Progenitor cell of endocrine pancreas (in vitro differentiated cells): ENCODE measurements around the gene CAMKMT. TPM values are rescaled to one million over a fixed set of nuclear protein-coding genes. Genes with fewer than 3 reads are reported as not detected.

Experiments used
- DNase-seq: peaks from one replicate; pipeline ENCODE4 v3.0.0; 2021; ENCODE audit warnings: low spot score; ENCODE audit not compliant: unreplicated experiment
- H3K27ac Mint-ChIP-seq: 2 replicates; pipeline ENCODE4 v1.8.0; 2021; ENCODE audit warnings: mild to moderate bottlenecking, moderate library complexity, mixed read lengths
- H3K27me3 Mint-ChIP-seq: 2 replicates; pipeline ENCODE4 v1.8.0; 2021; ENCODE audit warnings: mixed read lengths
- H3K36me3 Mint-ChIP-seq: 2 replicates; pipeline ENCODE4 v1.8.0; 2022; ENCODE audit warnings: mixed read lengths; ENCODE audit not compliant: insufficient read depth
- H3K4me1 Mint-ChIP-seq: 2 replicates; pipeline ENCODE4 v1.8.0; 2021; ENCODE audit warnings: low read depth, mixed read lengths
- H3K4me3 Mint-ChIP-seq: 2 replicates; pipeline ENCODE4 v1.8.0; 2021; ENCODE audit warnings: low read depth, mild to moderate bottlenecking, moderate library complexity, mixed read lengths
- H3K9me3 Mint-ChIP-seq: 2 replicates; pipeline ENCODE4 v1.8.0; 2021; ENCODE audit warnings: low read depth, mixed read lengths
- total RNA-seq: library from RNA; stranded (reverse); gene quantifications from 2 replicates; pipeline ENCODE4 v1.2.1, GENCODE V29; 2021
- TF ChIP-seq, protein P1 (sequence below): fragments of 200-600 bp; sonication (generic); IDR thresholded peaks from one replicate; pipeline ENCODE4 v1.5.0; 2021; ENCODE audit warnings: antibody characterized with exemption, mild to moderate bottlenecking; ENCODE audit not compliant: unreplicated experiment

CAMKMT gene
- total RNA-seq, 1 donor from 2014 or later = 20.3 TPM

DNA sequence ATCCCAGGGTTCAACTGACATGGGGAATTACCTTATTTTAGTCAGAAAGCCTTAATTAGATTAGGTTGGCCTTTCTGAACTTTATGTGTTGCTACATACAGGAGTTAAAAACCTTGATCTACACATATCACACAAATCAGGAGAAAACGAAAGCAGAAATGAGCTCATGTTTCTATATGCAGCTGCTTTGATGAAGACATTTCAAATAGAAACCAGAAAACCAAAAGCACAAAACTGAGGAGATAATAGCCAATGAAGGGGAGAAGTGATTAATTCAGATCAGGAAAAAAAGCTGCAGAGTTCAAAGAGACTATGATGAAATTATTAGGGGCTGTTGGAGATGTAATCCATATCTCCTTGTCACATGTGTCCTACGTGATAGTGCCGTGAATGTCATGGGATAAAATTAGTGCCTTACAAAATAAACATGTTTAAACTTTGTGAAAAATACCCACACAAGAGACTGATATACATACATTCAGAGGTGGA, 255.0 kb downstream of the CAMKMT start:
- TF ChIP-seq, protein P1, sequence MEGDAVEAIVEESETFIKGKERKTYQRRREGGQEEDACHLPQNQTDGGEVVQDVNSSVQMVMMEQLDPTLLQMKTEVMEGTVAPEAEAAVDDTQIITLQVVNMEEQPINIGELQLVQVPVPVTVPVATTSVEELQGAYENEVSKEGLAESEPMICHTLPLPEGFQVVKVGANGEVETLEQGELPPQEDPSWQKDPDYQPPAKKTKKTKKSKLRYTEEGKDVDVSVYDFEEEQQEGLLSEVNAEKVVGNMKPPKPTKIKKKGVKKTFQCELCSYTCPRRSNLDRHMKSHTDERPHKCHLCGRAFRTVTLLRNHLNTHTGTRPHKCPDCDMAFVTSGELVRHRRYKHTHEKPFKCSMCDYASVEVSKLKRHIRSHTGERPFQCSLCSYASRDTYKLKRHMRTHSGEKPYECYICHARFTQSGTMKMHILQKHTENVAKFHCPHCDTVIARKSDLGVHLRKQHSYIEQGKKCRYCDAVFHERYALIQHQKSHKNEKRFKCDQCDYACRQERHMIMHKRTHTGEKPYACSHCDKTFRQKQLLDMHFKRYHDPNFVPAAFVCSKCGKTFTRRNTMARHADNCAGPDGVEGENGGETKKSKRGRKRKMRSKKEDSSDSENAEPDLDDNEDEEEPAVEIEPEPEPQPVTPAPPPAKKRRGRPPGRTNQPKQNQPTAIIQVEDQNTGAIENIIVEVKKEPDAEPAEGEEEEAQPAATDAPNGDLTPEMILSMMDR = no peak
- no peaks in the 10 kb centered on the region for H3K27me3 Mint-ChIP-seq
- no peak overlapping the region for H3K27ac Mint-ChIP-seq
- no peaks in the 10 kb centered on the region for H3K36me3 Mint-ChIP-seq
- H3K9me3 Mint-ChIP-seq = peaks cover 2% of the 10 kb centered on the region
- no peak overlapping the region for H3K4me3 Mint-ChIP-seq
- DNase-seq = no peak
- peaks cover 4% of the 10 kb centered on the region for H3K4me1 Mint-ChIP-seq

DNA sequence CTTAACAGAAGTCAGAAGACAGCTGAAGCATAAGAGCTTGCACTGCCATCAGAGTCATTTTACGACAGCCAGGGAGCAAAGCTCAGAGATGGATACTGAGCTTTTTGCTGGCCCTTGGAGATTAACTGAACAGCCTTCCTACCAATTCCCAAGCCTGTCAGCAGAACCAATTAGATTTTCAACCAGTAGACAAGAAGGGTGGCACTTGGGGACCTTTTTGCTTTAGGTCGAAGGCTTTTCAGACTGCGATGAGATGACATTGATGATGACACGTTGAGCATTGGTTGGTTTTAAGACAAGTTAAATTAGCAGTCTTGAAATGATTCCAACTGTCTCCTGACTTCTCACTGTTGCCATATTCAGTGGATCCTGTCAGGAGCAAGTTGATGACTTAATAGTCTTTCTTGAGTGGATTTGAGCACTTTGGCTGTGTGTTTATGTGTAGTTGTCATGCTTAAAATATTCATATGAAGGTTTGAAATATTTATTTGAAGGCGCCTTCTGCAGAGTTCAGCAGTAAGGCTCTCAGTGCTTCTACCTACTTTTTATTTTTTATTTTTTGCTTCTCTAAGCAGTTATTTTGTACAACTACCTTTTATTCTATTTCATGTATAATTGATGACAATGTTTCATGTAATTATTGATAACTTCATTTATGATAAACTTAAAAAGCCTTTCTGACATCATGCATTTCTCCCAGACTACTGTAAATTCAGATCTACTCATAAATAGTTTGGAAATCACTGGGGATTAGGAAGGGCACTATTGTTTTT, 256.7 kb downstream of the CAMKMT start:
- Mint-ChIP-seq H3K36me3 (no peaks in the 10 kb centered on the region), H3K9me3 (peaks cover 4% of the 10 kb centered on the region), H3K27ac (no peak overlapping the region), H3K27me3 (no peaks in the 10 kb centered on the region), H3K4me1 (peaks cover 5% of the 10 kb centered on the region), H3K4me3 (no peak overlapping the region)
- DNase-seq = no peak
- TF ChIP-seq, protein P1 = no peak

DNA sequence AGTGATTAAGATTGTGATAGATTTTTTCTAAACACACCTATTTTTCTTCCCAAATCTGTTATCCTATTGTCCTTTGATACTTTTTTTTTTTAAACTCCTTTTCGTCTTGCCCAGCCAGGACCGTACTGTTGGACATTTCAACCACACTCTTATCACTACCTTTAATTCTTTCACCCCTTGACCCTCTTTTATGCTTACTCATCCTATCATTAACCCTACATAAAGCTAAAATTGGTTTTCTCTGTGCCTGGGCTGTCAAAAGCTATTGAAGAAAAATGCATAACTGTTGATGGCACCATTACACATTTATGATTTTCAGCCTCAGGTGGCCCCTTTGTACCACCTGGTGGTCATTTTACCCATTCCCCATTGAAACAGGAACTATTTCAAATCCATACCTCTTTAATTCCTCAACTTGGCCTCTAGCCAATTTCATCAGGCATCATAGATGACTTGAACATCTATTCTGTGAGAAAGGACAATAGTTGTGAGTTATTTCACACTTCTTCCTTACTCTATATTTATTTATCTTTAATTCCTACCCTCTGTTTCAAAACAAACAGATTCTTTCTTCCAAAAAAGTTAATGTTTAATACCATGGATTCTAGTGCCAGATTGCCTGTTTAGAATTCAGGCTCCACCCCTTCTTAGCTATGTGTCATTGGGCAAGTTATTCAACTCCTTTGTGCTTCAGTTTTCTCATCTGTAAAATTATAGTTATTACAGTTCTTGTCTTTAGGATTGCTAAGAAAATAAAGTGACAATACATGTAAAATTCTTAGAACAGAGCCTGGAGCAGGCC, 258.6 kb downstream of the CAMKMT start:
- peaks cover 4% of the 10 kb centered on the region for H3K9me3 Mint-ChIP-seq
- H3K4me1 Mint-ChIP-seq = peaks cover 5% of the 10 kb centered on the region
- no peaks in the 10 kb centered on the region for H3K36me3 Mint-ChIP-seq

DNA sequence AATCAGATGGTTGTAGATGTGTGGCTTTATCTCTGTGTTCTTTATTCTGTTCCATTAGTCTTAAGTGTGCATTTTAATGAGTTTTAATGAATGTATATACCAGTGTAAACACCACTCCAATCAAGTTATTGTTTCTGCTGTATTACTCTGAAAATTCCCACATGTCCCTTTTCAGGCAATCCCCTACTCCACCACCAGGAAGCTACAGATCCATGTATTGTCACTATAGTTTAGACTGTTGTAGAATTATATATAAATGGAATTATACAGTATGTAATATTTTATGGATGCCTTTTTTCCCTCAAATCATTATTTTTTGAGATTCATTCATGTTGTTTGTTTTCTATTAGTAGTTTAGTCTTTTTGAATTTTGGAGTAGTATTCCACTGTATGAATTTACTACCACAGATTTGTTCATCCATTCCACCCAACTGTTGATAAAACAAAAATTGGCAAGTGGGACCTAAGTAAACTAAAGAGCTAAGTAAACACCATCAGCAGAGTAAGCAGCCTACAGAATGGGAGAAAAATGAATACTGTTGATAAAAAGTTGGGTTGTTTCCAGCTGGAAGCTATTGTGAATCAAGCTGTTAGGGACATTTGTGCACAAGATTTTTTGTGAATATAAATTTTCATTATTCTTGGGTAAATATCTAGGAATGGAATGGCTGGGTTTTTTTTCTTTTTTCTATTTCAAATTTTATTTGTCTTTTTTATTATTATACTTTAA, 262.0 kb downstream of the CAMKMT start:
- no peak overlapping the region for H3K4me3 Mint-ChIP-seq
- peaks cover 2% of the 10 kb centered on the region for H3K36me3 Mint-ChIP-seq
- H3K27me3 Mint-ChIP-seq = no peaks in the 10 kb centered on the region
- no peak for DNase-seq
- no peak overlapping the region for H3K27ac Mint-ChIP-seq
- peaks cover 1% of the 10 kb centered on the region for H3K4me1 Mint-ChIP-seq
- peaks cover 6% of the 10 kb centered on the region for H3K9me3 Mint-ChIP-seq
- TF ChIP-seq, protein P1 = peak; percentile 29

More for the DNA sequence above, 258.6 kb downstream of the CAMKMT start:
- Mint-ChIP-seq H3K27me3 (no peaks in the 10 kb centered on the region), H3K4me3 (no peak overlapping the region), H3K27ac (no peak overlapping the region)
- TF ChIP-seq, protein P1 = peak; percentile 11
- no peak for DNase-seq

DNA sequence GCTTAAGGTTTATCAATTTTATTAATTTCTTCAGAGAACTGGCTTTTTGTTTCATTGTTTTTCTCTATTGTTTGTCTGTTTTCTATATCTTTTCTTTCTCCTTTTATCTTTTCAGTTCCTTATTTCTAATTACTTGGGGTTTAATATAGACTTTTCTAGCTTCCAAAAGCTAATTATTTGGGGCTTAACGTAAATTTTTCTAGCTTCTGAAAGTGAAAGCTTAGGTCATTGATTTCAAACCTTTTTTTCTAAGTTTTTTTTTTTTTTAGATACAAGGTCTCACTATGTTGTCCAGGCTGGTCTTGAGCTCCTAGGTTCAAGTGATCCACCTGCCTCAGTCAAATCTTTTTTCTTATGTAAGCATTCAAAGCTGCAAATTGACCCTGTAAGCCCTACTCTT, 266.6 kb downstream of the CAMKMT start:
- TF ChIP-seq, protein P1 = no peak
- peaks cover 7% of the 10 kb centered on the region for H3K36me3 Mint-ChIP-seq
- H3K9me3 Mint-ChIP-seq = peaks cover 15% of the 10 kb centered on the region
- H3K27me3 Mint-ChIP-seq = no peaks in the 10 kb centered on the region
- no peak overlapping the region for H3K27ac Mint-ChIP-seq
- DNase-seq = no peak
- no peaks in the 10 kb centered on the region for H3K4me1 Mint-ChIP-seq
- H3K4me3 Mint-ChIP-seq = no peak overlapping the region
